Breast epithelium (tissue), 3 donors: ENCODE data around the gene ITPR3.

Experiments
- POLR2A ChIP-seq: fragments of 450-650 bp; IDR thresholded peaks from one replicate; pipeline ENCODE4 v1.6.1; 2016; ENCODE audit warnings: antibody characterized with exemption, mild to moderate bottlenecking, moderate library complexity
- POLR2AphosphoS5 ChIP-seq, 3 donors: sonication (generic); formaldehyde crosslinking; IDR thresholded peaks; one replicate each; pipeline ENCODE4 v1.6.1; 2017; ENCODE audit warnings: antibody characterized with exemption in 3 of 3
- TF ChIP-seq, protein P1 (sequence below), 3 donors: fragments of 450-650 bp; IDR thresholded peaks; one replicate each; pipeline ENCODE4 v1.5.1; 2016 to 2017; ENCODE audit warnings: antibody characterized with exemption in 3 of 3, mild to moderate bottlenecking in 3 of 3, moderate library complexity in 3 of 3

DNA sequence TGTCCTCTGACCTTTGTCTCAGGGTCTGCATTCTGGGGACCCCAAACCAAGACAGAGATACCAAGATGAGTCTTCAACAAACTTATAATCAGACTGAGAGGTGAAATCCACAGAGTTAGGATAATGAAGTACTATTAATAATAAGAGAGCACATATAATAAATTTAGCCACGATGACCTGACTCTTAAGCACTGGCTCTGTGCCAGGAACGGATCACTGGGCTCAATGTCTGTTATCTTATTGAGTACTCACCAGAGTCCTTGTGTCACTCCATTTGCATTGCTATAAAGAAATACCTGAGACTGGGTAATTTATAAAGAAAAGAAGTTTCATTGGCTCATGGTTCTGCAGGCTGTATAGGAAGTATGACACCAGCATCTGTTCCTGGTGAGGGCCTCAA lies 18.9 kb upstream of the ITPR3 start:
- TF ChIP-seq, protein P1, sequence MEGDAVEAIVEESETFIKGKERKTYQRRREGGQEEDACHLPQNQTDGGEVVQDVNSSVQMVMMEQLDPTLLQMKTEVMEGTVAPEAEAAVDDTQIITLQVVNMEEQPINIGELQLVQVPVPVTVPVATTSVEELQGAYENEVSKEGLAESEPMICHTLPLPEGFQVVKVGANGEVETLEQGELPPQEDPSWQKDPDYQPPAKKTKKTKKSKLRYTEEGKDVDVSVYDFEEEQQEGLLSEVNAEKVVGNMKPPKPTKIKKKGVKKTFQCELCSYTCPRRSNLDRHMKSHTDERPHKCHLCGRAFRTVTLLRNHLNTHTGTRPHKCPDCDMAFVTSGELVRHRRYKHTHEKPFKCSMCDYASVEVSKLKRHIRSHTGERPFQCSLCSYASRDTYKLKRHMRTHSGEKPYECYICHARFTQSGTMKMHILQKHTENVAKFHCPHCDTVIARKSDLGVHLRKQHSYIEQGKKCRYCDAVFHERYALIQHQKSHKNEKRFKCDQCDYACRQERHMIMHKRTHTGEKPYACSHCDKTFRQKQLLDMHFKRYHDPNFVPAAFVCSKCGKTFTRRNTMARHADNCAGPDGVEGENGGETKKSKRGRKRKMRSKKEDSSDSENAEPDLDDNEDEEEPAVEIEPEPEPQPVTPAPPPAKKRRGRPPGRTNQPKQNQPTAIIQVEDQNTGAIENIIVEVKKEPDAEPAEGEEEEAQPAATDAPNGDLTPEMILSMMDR (IDR thresholded peaks at IDR 0.05): no peak
- TF ChIP-seq POLR2A: no peak
- TF ChIP-seq POLR2AphosphoS5 (IDR thresholded peaks at IDR 0.05): no peak
